Calu3 (cell line): ENCODE data around the gene C2orf68. TPM values are rescaled to one million over a fixed set of nuclear protein-coding genes. Genes with fewer than 3 reads are reported as not detected.

Experiments
- BruUV-seq: library from RNA; stranded (reverse); fragments of 400-500 nt; replicated peaks from 2 replicates; lab custom pipeline; 2021; lab: Mats Ljungman, UMichigan
- CTCF ChIA-PET: fragments of 300-600 bp; sonication (Branson Sonifier 250); formaldehyde crosslinking; loops from one replicate; lab custom pipeline; 2022; ENCODE audit warnings: antibody characterized with exemption; lab: Charles Lee
- DNase-seq: peaks from one replicate; pipeline ENCODE4 v3.0.0; 2022
- H3K27ac Mint-ChIP-seq: one replicate; pipeline ENCODE4 v1.8.0; 2022; ENCODE audit warnings: mixed read lengths; ENCODE audit not compliant: unreplicated experiment
- H3K27me3 Mint-ChIP-seq: one replicate; pipeline ENCODE4 v1.8.0; 2022; ENCODE audit warnings: mixed read lengths; ENCODE audit not compliant: unreplicated experiment
- H3K36me3 Mint-ChIP-seq: one replicate; pipeline ENCODE4 v1.8.0; 2022; ENCODE audit warnings: mild to moderate bottlenecking, moderate library complexity, mixed read lengths; ENCODE audit not compliant: insufficient read depth, unreplicated experiment
- H3K4me1 Mint-ChIP-seq: one replicate; pipeline ENCODE4 v1.8.0; 2022; ENCODE audit warnings: mild to moderate bottlenecking, low read depth, mixed read lengths; ENCODE audit not compliant: unreplicated experiment
- H3K4me3 Mint-ChIP-seq: one replicate; pipeline ENCODE4 v1.8.0; 2022; ENCODE audit warnings: mild to moderate bottlenecking, low read depth, moderate library complexity, mixed read lengths; ENCODE audit not compliant: unreplicated experiment
- H3K9me3 Mint-ChIP-seq: one replicate; pipeline ENCODE4 v1.8.0; 2022; ENCODE audit warnings: low read depth, mixed read lengths; ENCODE audit not compliant: unreplicated experiment
- CTCF ChIP-seq: fragments of 200-600 bp; IDR thresholded peaks from one replicate; pipeline ENCODE4 v1.8.0; 2022; ENCODE audit warnings: antibody characterized with exemption; ENCODE audit not compliant: unreplicated experiment
- intact Hi-C: fragments of 100-400 bp; cut with micrococcal nuclease; formaldehyde crosslinking; loops from one replicate; pipeline ENCODE4 v1.10.0; 2022; ENCODE audit not compliant: unreplicated experiment
- total RNA-seq: library from RNA; stranded (reverse); gene quantifications from 2 replicates; pipeline ENCODE4 v1.2.3, GENCODE V29; 2022

Gene C2orf68
- total RNA-seq, 1 experiment from 2014 or later, result 39.2 TPM

DNA sequence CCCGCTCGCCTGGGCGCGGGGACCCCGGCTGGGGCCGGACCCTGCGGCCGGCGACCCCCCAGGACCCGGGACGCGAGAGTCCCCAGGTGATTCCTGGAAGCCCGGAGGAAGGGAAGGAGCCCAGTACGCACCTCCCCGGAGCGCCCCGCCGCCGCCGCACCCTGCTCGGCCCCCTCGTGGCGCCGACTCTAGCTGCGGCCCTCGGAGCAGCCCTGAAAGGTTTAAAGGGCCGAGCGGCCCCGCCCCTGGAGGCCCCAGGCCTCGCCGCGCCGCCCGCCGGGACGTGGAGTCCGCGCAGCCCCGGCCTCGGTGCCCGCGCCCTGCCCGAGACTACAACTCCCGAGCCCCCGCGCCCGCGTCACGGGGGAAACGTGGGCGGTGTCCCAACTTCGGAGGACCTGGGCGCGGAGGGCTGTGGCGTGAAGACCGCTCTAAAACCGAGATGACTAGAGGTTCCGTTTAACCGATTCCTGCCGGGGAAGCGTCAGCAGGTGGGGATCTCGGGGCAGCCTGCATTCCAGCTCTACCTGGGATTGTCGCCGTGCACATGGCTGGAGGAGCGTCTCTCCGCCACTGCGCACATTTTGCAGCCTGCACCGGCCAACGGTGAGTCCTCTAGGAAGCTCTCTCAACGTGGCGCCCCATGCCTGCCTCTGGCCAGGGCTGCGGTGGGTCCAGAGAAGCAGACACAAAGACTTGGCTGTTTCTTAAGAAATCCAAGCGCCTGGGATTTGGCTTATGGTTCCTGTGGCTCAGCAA is 9.2 kb downstream of the C2orf68 start, which contains the start of gene TMEM150A:
Gene TMEM150A (minus strand): TSS at position 223 of the 759 bp plus-strand sequence. CDS start 750 bp downstream, outside the sequence.
- no peak for TF ChIP-seq CTCF
- H3K9me3 Mint-ChIP-seq, result no peaks in the 10 kb centered on the region
- peaks cover 67% of the 10 kb centered on the region for H3K36me3 Mint-ChIP-seq
- no peaks in the 10 kb centered on the region for H3K27me3 Mint-ChIP-seq
- H3K4me1 Mint-ChIP-seq, result peaks cover 8% of the 10 kb centered on the region
- intact Hi-C loops, result no loop called here
- peak; percentile 95 for DNase-seq
- peak within 1 kb of the TSS; percentile 92 for H3K4me3 Mint-ChIP-seq
- CTCF ChIA-PET, result interaction anchor here (0.5 to 1.0 kb wide), 2 partner anchors 14 to 243 kb away, joined by 7 to 10 read pairs; partner anchors contain the start of gene USP39
- no TSS peak for BruUV-seq
- peak within 1 kb of the TSS; percentile 92 for H3K27ac Mint-ChIP-seq

GRCh38 chr2:85601771-85602475 is 9.9 kb downstream of the C2orf68 start:
- Mint-ChIP-seq H3K27ac (peak overlapping the region; percentile 63), H3K27me3 (no peaks in the 10 kb centered on the region), H3K36me3 (peaks cover 68% of the 10 kb centered on the region), H3K4me3 (peak overlapping the region; percentile 92), H3K4me1 (peaks cover 8% of the 10 kb centered on the region), H3K9me3 (no peaks in the 10 kb centered on the region)
- no peak for TF ChIP-seq CTCF
- CTCF ChIA-PET, result interaction anchor here (0.7 kb wide), 1 partner anchor 9 kb away, joined by 4 read pairs; no protein-coding TSS in a partner anchor
- BruUV-seq, result no TSS peak
- intact Hi-C loops, result no loop called here
- peak; percentile 60 for DNase-seq

DNA sequence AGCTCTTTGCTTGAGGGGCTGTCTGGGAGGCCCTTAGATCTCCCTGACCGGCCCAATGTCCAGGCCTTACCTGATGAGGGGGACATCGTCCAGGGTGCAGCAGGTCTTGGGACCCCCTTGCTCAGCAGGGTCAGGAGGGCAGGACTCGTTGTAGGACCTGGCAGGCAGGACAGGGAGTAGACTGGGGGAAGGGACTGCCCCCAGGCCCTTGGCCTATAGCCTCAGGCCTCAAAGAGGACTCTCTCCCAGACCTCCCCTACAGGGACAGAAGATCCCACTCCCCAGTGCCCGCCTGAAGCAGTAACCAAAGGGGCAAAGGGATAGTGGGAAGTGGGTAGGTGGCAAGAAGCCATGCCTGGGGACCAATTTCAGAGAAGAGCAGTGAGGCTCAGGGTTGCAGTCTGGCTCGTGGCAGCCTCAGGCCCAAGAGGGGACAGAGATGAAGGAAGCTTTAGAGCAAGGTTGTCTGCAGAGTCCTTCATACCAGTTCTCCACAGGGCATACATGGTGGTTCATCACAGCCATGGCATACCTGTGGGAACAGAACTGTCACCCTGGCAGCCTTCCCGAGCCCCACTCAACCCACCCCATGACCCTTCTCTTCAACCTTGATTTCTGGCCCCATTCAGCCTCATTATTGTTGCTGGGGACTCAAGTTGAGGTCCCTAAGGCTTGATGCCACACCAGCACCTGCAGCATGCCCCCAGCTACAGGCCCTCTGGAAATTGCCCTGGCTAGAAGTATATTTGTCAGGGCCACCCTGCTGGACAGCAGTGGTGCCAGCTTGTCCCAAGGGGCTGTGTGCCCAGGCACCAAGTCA is 10.7 kb downstream of the C2orf68 start:
- H3K9me3 Mint-ChIP-seq, result no peaks in the 10 kb centered on the region
- H3K36me3 Mint-ChIP-seq, result peaks cover 71% of the 10 kb centered on the region
- H3K4me3 Mint-ChIP-seq, result peak overlapping the region; percentile 92
- intact Hi-C loops, result no loop called here
- peak overlapping the region; percentile 63 for H3K27ac Mint-ChIP-seq
- no peak for DNase-seq
- H3K27me3 Mint-ChIP-seq, result no peaks in the 10 kb centered on the region
- no peak for TF ChIP-seq CTCF
- CTCF ChIA-PET, result interaction anchor here (0.7 kb wide), 1 partner anchor 8 kb away, joined by 4 read pairs; no protein-coding TSS in a partner anchor
- BruUV-seq, result TSS peak; percentile 16
- H3K4me1 Mint-ChIP-seq, result peaks cover 8% of the 10 kb centered on the region

GRCh38 chr2:85600235-85600575 is 11.7 kb downstream of the C2orf68 start:
- DNase-seq, result no peak
- H3K36me3 Mint-ChIP-seq, result peaks cover 71% of the 10 kb centered on the region
- BruUV-seq, result no TSS peak
- intact Hi-C loops, result no loop called here
- CTCF ChIA-PET, result no interaction called here
- TF ChIP-seq CTCF, result no peak
- no peak overlapping the region for H3K27ac Mint-ChIP-seq
- H3K27me3 Mint-ChIP-seq, result no peaks in the 10 kb centered on the region
- no peak overlapping the region for H3K4me3 Mint-ChIP-seq
- H3K4me1 Mint-ChIP-seq, result peaks cover 8% of the 10 kb centered on the region
- no peaks in the 10 kb centered on the region for H3K9me3 Mint-ChIP-seq
